ENCODE data around the gene CDV3.

CDV3 gene

GRCh38 chr3:133629146-133629545 is 55.7 kb downstream of the CDV3 start (continued):
- no peak for TF ChIP-seq GLIS3 (CRISPR knock-in tag; IDR thresholded peaks at IDR 0.05)

- ATAC-seq = no peak
- TF ChIP-seq CSDC2 (CRISPR knock-in tag; IDR thresholded peaks at IDR 0.05) (no peak), ZNF565 (CRISPR knock-in tag; conservative IDR thresholded peaks at IDR 0.05; ENCODE audit: low read depth) (no peak), SNAI2 (CRISPR knock-in tag; IDR thresholded peaks at IDR 0.05) (no peak)
These were observed 60.0 kb downstream of the CDV3 start for GRCh38 chr3:133633439-133633838.

Measured in SK-N-SH treated with all-trans-retinoic acid at 6 μM for 48 hours (cell line).